NCI-H1417 (cell line): ENCODE data around the gene FBXL4.

Experiments
- DNase-seq, 3 experiments: peaks; one replicate each; lab custom pipeline; 2025; lab: John Stamatoyannopoulos, UW

FBXL4 gene

GRCh38 chr6:98838975-98839374 is 108.8 kb downstream of the FBXL4 start:
- no peak for DNase-seq

- DNase-seq = no peak
These were observed 109.7 kb downstream of the FBXL4 start for GRCh38 chr6:98838032-98838431.

GRCh38 chr6:98836962-98837944 is 110.5 kb downstream of the FBXL4 start:
- DNase-seq = peak in 1 of 3 experiments; percentile 40

GRCh38 chr6:98836025-98836961 is 111.5 kb downstream of the FBXL4 start:
- peak; percentile 76 to 84 (median 78) for DNase-seq

- DNase-seq = peak; percentile 76 to 84 (median 78)
These were observed 112.4 kb downstream of the FBXL4 start for GRCh38 chr6:98835149-98836024.

- peak; percentile 95 to 98 (median 97) for DNase-seq
These were observed 113.4 kb downstream of the FBXL4 start, which contains the start of gene POU3F2 for GRCh38 chr6:98834060-98835031. TSS of gene POU3F2 (plus strand) at chr6:98834574. CDS start at chr6:98834874, 300 bp downstream.

GRCh38 chr6:98833307-98834059 is 114.3 kb downstream of the FBXL4 start:
- peak; percentile 58 to 84 (median 82) for DNase-seq

- peak in 1 of 3 experiments; percentile 60 for DNase-seq
These were observed 114.8 kb downstream of the FBXL4 start for GRCh38 chr6:98833057-98833306.

GRCh38 chr6:98832284-98833056 is 115.3 kb downstream of the FBXL4 start:
- peak; percentile 53 to 74 (median 58) for DNase-seq

- no peak for DNase-seq
These were observed 115.8 kb downstream of the FBXL4 start for GRCh38 chr6:98831959-98832283.

- DNase-seq = peak; percentile 62 to 85 (median 83)
These were observed 116.4 kb downstream of the FBXL4 start for GRCh38 chr6:98831057-98831958.

- DNase-seq = no peak
These were observed 117.6 kb downstream of the FBXL4 start for GRCh38 chr6:98830146-98830545.

GRCh38 chr6:98828941-98829411 is 118.8 kb downstream of the FBXL4 start:
- DNase-seq = peak; percentile 10 to 86 (median 65)

- DNase-seq = no peak
These were observed 119.4 kb downstream of the FBXL4 start for GRCh38 chr6:98828211-98828788.

- no peak for DNase-seq
These were observed 120.2 kb downstream of the FBXL4 start for GRCh38 chr6:98827295-98828159.

GRCh38 chr6:98825600-98826230 is 122.0 kb downstream of the FBXL4 start:
- DNase-seq = no peak
